GM12891 (cell line): ENCODE results near the gene CFL1.
A peak's percentile ranks its signal among the peaks of the same experiment; 100 is the strongest.

Source experiments
- DNase-seq: peaks from one replicate; pipeline ENCODE4 v3.0.0; 2011; ENCODE audit warnings: low spot score; ENCODE audit not compliant: insufficient read length
- FAIRE-seq: peaks from 2 replicates; lab custom pipeline; 2011; peaks lifted over from hg19 to GRCh38; lab: Jason Lieb, UNC
- PAX5 ChIP-seq: IDR thresholded peaks from 2 replicates; pipeline ENCODE4 v1.6.1; 2011; ENCODE audit warnings: low read length, moderate library complexity, mild to moderate bottlenecking; ENCODE audit not compliant: insufficient read depth, severe bottlenecking
- POLR2A ChIP-seq: IDR thresholded peaks from 2 replicates; pipeline ENCODE4 v1.6.1; 2011; ENCODE audit warnings: low read depth, low read length, control low read depth
- POLR2AphosphoS5 ChIP-seq: IDR thresholded peaks from 2 replicates; pipeline ENCODE4 v1.6.1; 2011; ENCODE audit warnings: low read depth, low read length, control low read depth
- POU2F2 ChIP-seq: IDR thresholded peaks from 2 replicates; pipeline ENCODE4 v1.6.1; 2011; ENCODE audit warnings: low read depth, mild to moderate bottlenecking, control low read depth, low read length, moderate library complexity
- SPI1 ChIP-seq: IDR thresholded peaks from 2 replicates; pipeline ENCODE4 v1.6.1; 2011; ENCODE audit warnings: low read depth, low read length, control low read depth
- TAF1 ChIP-seq: IDR thresholded peaks from 2 replicates; pipeline ENCODE4 v1.6.1; 2011; ENCODE audit warnings: low read depth, low read length, control low read depth

CFL1 gene

DNA sequence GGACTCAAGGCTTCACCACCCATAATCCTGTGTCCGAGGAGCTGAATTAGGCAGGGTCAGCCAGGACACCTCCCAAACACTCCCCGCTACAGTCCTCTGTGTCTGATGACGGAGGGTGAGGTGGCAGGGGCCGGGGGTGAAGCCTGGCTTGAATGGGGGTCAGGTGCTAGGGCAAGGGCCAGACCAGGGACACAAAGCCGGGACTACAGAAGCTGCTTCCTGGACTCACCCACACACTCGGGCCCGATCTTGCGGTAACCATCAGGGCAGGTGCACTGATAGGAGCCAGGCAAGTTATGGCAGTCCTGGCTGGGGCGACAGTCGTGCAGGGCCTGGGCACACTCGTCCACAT, 12.3 kb upstream of the CFL1 start:
- FAIRE-seq = no peak
- no peak for DNase-seq
- TF ChIP-seq POU2F2 (no peak), POLR2AphosphoS5 (no peak), TAF1 (no peak), SPI1 (no peak), PAX5 (no peak), POLR2A (no peak)

DNA sequence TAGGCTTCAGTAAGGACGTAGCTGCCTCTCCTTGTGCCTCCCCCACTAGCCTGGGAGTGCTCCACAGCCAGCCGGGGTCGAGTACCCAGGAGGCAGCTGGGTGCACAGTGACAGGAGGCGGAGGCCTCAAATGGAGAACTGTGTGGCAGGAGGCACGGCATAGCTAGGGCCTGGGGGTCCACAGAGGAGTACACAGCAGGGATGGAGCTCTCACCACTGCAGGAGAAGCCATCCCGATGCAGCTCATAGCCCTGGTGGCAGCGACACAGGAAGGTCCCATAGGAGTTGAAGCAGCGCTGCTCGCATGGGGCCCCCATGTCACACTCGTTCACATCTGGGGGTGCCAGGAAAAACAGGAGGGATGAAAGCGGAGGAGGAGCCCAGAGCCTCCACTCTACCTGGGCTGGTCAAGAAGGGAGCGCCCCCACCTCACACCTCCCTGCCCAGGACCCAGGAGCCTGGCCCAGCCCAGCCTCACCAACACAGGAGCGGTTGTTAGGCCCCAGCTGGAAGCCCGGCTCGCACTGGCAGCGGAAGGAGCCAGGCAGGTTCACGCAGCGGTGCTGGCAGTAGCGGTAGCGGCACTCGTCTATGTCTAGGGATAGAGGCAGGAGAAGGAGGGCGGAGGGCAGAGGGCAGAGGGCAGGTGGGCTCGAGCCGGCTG, 11.8 kb upstream of the CFL1 start:
- DNase-seq (no peak), FAIRE-seq (no peak)
- TF ChIP-seq SPI1 = no peak
- TF ChIP-seq POU2F2 = peak; percentile 54; the same call in 1 of the 2 replicates
- peak; percentile 36 for TF ChIP-seq POLR2A

DNA sequence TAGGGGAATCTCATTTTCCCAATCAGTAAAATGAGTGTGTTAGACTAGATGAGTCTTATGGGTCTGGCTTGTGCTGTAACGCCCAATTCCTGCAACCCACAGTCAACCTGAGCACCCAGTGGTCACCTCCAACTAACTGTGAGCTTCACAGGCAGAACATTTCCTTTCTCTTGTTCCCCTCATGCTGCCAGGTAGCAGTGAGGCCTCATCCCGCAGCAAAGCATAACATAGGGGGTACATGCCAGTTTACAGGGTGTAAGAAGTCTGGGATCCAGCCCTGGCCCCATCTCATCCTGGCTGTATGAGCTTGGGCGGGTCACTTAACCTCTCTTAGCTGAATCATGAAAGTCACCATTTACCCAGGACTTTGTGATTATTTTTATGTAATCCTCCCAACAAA, 10.9 kb upstream of the CFL1 start:
- TF ChIP-seq POLR2A (no peak; the same call in 1 of the 2 replicates), POLR2AphosphoS5 (0 out of 2 replicates have a peak, but pooled peaks have one; percentile 52), POU2F2 (0 out of 2 replicates have a peak, but pooled peaks have one; percentile 26)
- FAIRE-seq (peak; percentile 23), DNase-seq (no peak)

DNA sequence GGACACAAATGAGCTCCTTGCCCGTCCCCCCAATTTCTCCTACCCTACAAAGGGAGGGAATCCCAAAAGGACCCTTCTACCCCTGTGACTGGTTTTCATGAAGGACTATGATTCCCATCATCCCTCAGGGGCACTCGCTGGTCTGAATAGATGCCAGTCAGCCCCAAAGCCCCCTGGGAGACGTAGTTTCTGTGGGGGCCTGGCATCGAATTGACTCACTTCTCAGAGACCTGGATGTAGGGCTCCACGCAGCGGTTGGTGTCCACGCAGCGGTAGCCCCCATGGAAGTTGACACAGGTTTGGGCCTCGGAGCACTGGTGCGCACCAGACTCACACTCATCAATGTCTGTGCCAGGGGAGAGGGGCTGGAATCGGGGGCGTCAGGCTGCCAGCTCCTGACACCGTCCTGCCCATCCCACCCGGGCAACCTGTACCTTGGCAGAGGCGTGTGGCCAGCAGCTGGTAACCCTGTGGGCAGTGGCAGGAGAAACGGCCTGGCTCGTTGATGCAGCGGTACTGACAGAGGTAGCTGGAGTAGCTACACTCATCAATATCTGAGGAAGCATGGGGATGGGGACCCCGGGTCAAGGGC, 10.2 kb upstream of the CFL1 start:
- TF ChIP-seq POLR2A = no peak
- no peak for TF ChIP-seq PAX5
- TF ChIP-seq SPI1 = no peak
- TF ChIP-seq TAF1 = no peak
- no peak for TF ChIP-seq POLR2AphosphoS5
- no peak for TF ChIP-seq POU2F2
- DNase-seq = no peak
- no peak for FAIRE-seq

DNA sequence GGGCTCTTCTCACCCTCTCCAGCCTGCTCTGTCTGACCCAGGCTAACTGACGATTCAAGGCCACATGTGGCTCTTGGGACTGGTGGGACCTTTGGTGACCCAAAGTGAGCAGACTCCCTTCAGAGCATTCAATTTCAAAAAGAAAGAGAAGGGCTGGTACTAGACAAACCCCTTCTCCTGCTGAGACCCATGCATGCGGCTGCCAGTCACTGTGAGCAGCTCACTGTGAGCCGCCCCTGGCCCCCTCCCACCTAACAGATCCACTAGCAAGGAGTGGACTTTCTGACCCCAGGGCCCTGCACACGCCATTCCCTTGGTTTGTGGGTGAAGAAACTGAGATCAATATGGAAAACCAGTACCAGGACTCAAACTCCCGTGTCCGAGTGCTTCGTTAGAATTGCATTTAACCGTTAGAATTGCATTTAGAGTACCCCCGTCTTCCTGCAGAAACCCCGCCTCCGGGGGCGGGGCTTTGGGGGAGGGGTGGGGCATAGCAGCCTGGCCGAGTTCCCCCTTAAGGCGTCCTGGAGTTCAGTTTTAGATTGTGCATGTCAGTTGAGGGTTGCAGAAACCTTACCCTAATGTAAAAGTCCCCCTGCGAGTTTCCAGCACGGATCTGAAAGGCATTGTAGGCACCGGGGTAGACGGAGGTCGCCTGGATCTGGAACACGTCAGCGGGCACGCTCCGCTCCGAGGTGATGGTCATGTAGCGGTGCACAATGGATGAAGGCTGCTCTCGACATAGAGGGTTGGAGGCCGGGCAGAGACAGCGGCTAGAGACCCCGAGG, 9.5 kb upstream of the CFL1 start:
- FAIRE-seq (no peak), DNase-seq (no peak)
- no peak for TF ChIP-seq PAX5

DNA sequence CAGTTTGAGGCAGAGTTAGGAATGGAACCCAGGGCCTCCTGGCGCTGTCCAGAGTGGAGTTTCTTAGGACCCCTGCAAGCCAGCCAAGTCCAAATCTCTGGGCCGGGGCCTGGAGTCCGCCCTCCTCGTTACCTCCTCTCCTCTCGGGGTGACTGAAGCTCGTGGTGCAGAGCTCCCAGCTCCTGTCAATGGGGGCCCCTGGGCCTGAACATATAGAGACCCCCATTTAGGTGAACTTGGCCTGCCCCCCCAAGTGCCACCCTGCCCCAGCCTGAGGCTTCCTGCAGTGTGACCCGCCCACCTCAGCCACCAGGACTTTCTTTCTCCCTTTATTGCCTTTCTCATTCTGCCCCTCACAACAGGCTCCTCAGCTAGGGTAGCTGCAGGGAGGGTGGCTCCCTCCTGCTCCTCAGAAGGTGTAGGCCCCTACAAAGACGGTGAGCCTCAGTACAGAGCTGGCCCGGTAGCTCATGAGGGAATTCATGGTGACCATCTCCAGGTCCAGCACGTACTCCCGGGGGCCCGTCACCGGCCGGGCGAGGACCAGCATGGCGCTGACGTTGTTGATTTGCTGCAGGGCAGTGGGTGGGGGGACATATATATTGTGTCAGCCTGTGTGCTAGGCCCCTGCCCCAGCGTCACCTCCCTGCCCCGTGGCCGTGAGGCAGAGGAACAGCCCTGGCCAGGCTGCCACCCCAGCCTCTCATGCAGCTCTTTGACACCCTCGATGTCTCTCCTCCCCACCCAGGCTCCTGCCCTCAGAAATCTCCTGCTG, 8.7 kb upstream of the CFL1 start:
- DNase-seq = no peak
- FAIRE-seq = no peak
- TF ChIP-seq TAF1 (no peak), POLR2AphosphoS5 (no peak), POU2F2 (no peak), POLR2A (no peak), SPI1 (no peak), PAX5 (no peak)

DNA sequence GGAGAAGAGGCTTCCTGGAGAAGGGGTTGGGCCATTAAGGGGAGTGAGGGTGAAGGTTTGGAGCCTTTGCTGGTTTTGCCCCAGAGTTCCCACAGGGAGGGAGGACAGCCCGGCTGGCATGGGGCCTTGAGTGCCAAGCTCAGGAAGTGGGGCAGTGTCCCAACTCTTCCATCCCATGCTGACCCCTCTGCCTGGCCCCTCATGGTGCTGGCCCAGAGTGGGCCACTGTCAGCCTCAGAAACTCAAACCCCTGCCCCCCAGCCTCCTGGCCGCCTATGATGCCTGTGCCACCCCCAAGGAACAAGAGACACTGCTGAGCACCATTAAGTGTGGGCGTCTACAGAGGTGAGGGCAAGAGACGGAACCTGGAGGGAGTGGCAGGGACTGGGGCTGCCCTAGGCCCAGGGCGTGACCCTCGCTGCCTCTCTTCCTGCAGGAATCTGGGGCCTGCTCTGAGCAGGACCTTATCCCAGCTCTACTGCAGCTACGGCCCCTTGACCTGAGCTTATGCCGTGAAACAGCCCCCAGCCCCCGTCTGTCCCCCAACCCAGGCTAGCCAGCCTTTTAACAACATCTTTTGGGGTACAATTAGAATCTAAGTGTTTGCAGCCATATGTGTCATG, 7.7 kb upstream of the CFL1 start:
- TF ChIP-seq POU2F2 (no peak), PAX5 (no peak), TAF1 (no peak), POLR2A (no peak), SPI1 (no peak), POLR2AphosphoS5 (no peak)
- DNase-seq = no peak
- no peak for FAIRE-seq

DNA sequence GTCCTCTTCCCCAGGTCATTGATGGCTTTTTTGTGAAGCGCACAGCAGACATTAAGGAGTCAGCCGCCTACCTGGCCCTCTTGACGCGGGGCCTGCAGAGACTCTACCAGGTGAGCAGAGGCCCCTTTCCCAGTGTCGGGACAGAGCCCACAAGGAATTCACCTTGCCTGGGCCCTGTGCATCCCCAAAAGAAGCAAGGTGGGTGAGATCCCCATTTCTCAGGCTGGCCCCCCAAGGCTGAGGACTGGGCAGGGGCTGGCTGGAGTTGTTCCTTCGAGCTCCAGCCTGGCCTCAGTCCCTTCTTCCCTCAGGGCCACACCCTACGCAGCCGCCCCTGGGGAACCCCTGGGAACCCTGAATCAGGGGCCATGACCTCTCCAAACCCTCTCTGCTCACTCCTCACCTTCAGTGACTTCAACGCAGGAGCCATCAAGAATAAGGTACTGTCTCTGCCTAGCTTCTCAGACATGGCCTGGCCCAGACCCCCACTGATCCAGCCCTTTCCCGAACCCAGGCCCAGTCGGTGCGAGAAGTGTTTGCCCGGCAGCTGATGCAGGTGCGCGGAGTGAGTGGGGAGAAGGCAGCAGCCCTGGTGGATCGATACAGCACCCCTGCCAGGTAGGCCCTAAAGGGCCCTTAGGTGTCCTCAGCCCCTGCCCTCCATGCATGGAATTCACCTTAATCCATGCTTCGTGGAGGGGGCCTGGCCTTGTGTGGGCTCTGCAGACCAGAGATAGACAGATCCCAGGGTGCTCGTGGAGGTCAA, 6.9 kb upstream of the CFL1 start:
- no peak for TF ChIP-seq SPI1
- TF ChIP-seq POU2F2 = no peak
- TF ChIP-seq PAX5 = no peak
- TF ChIP-seq POLR2A = no peak
- TF ChIP-seq POLR2AphosphoS5 = no peak
- TF ChIP-seq TAF1 = no peak
- FAIRE-seq (no peak), DNase-seq (no peak)
